Stimulated activated CD8-positive, alpha-beta memory T cell treated with anti-CD3 and anti-CD28 coated beads, Interleukin-12 subunit alpha, Interleukin-12 subunit beta, amount 100 ng/mL, for 24 hours (primary cell): ENCODE results near the gene CUL3.

ENCODE experiments used
- DNase-seq: peaks from one replicate; pipeline ENCODE4 v3.0.0-alpha.2; 2020; ENCODE audit errors: extremely low read depth

Gene CUL3

GRCh38 chr2:224580248-224580647, 4.9 kb downstream of the CUL3 start:
- no peak for DNase-seq

- no peak for DNase-seq
These were observed 5.8 kb downstream of the CUL3 start for GRCh38 chr2:224579411-224579810.

- no peak for DNase-seq
These were observed 7.6 kb downstream of the CUL3 start for GRCh38 chr2:224577541-224577940.

DNA sequence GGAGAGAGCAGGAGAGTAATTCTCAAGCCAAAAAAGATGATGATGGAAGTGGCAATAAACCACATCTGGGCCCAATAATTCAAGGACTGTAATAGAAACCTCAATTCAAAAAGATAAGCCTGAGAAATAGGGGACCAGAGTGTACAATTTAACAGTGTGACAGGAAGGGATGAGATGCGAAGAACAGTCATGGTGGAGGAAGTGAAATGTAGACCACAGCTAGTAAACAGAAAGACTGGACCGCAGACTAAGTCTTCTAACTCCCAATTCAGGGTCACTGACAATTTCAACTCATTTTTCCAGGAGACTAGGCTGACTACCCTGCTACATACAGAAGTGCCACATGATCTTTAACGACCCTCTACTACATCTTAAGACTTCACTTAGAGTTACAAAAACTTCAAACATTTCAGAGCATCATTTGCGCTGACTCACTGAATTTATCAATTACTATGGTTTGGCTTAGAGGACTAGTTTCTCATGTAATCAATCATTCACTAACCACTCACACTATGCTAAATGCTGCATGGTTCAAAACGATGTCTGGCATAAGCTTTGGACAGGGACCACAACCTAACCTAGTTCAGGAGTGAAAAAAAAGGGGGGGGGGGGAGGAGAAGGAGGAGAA, 9.0 kb downstream of the CUL3 start:
- DNase-seq: no peak

GRCh38 chr2:224574423-224575084, 10.6 kb downstream of the CUL3 start:
- no peak for DNase-seq

GRCh38 chr2:224573724-224574123, 11.4 kb downstream of the CUL3 start:
- no peak for DNase-seq

DNA sequence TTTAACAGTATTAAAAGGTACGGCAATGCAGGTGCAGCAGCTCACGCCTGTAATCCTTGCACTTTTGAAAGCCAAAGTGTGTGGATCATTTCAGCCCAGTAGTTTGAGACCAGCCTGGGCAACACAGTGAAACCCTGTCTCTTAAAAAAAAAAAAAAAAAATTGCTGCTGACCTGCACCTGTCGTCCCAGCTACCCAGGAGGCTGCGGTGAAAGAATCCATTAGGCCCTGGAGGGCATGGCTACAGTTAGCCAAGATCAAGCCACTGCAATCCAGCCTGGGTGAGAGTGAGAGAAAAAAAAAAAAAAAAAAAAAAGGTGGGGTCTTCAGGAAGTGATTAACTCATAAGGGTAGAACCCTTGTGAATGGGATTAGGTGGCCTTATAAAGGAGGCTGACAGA, 12.8 kb downstream of the CUL3 start:
- DNase-seq: no peak

DNA sequence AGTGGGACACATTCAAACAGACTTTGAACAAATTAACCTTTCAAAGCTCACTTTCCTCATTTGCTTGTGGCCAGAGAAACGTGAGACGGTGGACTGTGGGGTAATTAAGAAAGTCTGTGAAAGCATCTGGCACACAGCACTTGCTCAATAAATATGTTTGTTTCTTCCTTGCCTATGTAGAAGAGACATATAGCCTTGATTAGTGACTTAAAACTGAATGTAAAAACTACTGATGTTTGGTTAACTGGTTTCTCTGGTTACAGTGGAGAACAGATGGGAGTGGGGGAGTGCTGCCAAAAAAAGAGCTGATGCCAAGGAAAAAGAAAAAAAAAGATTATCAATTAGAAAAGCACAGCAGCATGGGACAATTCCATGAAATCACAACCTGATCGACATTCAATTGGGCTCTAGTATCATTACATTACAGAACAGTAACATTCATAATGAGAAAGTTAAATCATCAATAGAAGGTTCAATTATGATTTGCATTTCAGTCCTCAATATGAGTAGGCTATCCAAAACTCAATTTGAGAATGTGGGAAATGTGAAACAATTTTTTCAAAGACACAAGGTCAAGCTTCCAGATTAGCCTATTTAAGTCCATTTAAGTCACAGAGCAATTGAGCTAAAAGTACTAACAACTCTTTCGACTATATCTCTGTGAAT, 14.7 kb downstream of the CUL3 start:
- no peak for DNase-seq

DNA sequence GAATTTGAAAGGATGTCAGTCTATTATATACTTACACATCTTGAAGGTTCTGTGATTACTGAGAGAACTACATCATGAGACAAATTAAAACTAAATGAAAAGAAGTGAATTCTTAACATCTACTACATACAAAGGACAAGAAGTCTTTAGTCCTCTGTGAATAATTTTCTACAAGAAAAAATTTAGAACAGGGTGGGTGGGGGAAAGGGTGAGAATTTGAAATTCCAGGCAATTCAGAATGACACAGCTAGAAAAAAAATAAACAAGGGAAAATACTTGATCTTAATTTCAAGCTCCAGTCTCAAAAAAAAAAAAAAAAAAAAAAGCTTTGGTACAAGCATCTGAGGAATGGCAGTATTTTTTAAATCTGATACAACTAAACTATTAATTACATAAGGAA, 15.5 kb downstream of the CUL3 start:
- DNase-seq: no peak

GRCh38 chr2:224565452-224566035, 19.6 kb downstream of the CUL3 start:
- DNase-seq: no peak

- DNase-seq: no peak
These were observed 21.6 kb downstream of the CUL3 start for GRCh38 chr2:224563537-224563936.

DNA sequence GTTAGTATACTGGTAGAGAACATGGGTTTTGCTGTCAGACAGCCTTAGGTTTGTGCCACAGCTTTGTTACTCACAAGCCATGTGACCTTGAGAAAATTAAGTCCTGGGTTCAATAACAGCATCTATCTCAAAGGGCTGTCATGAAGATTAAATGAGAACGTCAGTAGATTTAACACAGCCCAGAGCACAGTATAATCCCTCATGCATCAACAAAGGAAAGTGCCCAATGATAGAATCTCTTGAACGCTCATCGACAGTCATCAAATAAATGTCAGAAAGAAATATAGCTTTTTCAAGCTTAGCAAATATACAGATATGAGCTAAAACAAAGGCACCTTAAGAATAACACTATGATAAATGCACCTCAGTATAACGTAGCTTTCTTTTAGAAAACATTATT, 22.3 kb downstream of the CUL3 start:
- DNase-seq: no peak

- DNase-seq: no peak
These were observed 23.7 kb downstream of the CUL3 start for GRCh38 chr2:224561234-224562005.

GRCh38 chr2:224560549-224560948, 24.6 kb downstream of the CUL3 start:
- no peak for DNase-seq

DNA sequence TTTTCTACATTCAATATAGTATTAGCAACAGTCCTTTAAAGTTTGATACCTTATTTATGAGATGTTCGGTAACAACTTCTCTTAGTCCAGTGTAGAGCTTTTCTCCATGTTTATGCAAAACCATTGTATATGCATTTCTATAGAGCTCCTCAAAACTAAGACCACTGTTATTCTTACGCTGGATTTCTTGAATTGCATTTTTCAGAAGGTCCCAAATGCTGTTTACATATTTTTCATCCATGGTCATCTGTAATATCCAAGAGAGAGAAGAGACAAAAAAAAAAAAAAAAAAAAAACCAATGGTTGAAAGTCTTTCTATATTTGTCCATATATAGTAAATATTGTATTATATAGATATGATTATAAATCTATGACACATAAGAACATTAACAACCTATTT, 27.6 kb downstream of the CUL3 start:
- no peak for DNase-seq

- DNase-seq: no peak
These were observed 28.8 kb downstream of the CUL3 start for GRCh38 chr2:224556381-224556780.

- no peak for DNase-seq
These were observed 29.3 kb downstream of the CUL3 start for GRCh38 chr2:224555823-224556366.

GRCh38 chr2:224552771-224553170, 32.4 kb downstream of the CUL3 start:
- DNase-seq: no peak

GRCh38 chr2:224551693-224552092, 33.5 kb downstream of the CUL3 start:
- DNase-seq: no peak

GRCh38 chr2:224546926-224547325, 38.2 kb downstream of the CUL3 start:
- no peak for DNase-seq

DNA sequence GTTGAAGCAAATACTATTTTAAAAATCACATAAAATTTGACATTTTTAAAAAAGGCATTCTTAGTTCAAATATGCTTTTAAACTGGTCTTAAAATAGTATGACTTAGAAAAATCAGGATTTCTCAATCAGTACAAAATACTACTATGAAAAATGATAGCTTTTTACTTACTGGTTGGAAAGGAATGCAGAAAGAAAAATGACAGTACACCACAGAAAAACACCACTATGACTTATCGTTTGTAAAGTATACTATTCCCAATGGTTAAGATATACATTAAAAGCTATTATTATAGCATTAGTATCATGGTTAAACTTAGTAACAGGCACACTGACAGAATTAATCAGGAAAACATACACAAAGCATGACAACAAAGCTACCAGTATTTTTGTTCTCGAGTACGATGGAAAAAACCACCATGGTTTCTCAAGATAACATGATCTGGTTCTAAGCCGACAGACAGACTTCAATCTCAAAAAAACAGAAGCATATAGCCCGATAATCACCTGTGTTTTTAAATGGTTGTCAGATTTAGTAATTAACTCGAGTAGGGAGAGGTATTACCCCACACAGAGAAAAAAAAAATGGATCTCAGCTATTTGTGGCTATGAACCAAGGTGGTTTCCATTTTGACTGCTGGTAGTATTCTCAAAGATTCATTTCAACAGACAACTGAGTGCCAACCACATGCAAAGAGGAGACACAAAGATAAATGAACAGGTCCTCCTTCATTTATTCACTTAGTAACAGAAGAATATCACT, 39.1 kb downstream of the CUL3 start:
- DNase-seq: no peak
